ENCODE data around the gene SLC28A2. TPM values are rescaled to one million over a fixed set of nuclear protein-coding genes. Genes with fewer than 3 reads are reported as not detected.

Gene SLC28A2
- polyA plus RNA-seq, 3 donors: not detected

DNA sequence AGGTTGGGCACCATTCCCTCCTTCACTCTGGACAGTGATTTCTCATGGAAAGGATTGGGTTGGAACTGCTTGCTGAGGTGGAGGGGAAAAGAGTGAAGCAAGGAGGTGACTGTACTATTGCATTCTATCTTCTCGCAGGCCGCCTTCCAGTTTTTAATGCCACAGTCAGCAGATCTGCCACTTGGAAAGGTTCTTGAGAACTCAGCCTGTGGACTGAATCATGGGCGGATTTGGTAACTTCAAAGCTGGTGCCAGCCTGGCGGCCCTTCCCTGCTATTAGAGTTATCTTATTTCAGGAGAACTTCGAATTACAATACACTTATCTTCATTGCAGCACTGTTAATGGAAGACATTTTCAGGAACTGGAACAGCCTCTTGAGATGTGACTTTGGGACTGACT lies 23.1 kb upstream of the SLC28A2 start:
- Histone ChIP-seq H3K36me3 (replicated peaks in 1 of 2; ENCODE audit: control insufficient read depth in 1 of 2, insufficient read depth in 2 of 2, low read length in 2 of 2) (no peaks in the 10 kb centered on the region), H3K9ac (ENCODE audit: insufficient read depth, low read length, poor library complexity, severe bottlenecking) (no peak overlapping the region), H3K79me2 (ENCODE audit: insufficient read depth, low read length) (no peaks in the 10 kb centered on the region), H3K9me3 (replicated peaks in 1 of 2; ENCODE audit: control insufficient read depth in 1 of 2, insufficient read depth in 1 of 2, low read length in 2 of 2) (peaks cover 9 to 11% of the 10 kb centered on the region in 2 donors), H3K27ac (ENCODE audit: low read depth in 1 of 2, low read length in 2 of 2) (no peak overlapping the region), H3K4me1 (ENCODE audit: control insufficient read depth in 1 of 2, insufficient read depth in 2 of 2, low read length in 2 of 2) (no peaks in the 10 kb centered on the region), H3K4me3 (replicated peaks in 1 of 3; ENCODE audit: low read depth in 2 of 3, low read length in 3 of 3) (no peak overlapping the region), H4K20me1 (ENCODE audit: insufficient read depth, low read length) (no peaks in the 10 kb centered on the region), H2AFZ (ENCODE audit: insufficient read depth, low read depth, low read length, poor library complexity, severe bottlenecking) (no peak overlapping the region), H3K27me3 (ENCODE audit: control insufficient read depth in 2 of 2, insufficient read depth in 2 of 2, low read length in 2 of 2) (no peaks in the 10 kb centered on the region), H3K4me2 (replicated peaks; ENCODE audit: extremely low read depth, low read length, poor library complexity, severe bottlenecking) (no peak overlapping the region)
- WGBS (ENCODE audit: insufficient coverage): 50% methylated on average over 2 of the region's 5 CpGs
- Mint-ChIP-seq H3K36me3 (no peaks in the 10 kb centered on the region), H3K27me3 (ENCODE audit: low read depth in 3 of 3) (peaks cover 4 to 7% (median 5%) of the 10 kb centered on the region in 3 donors), H3K4me3 (no peak overlapping the region), H3K4me1 (no peaks in the 10 kb centered on the region), H3K27ac (no peak overlapping the region), H3K9me3 (peaks cover 5 to 20% (median 14%) of the 10 kb centered on the region in 7 donors)
- DNase-seq: no peak
- intact Hi-C loops (cut with micrococcal nuclease): no loop called here
- TF ChIP-seq, protein P1, sequence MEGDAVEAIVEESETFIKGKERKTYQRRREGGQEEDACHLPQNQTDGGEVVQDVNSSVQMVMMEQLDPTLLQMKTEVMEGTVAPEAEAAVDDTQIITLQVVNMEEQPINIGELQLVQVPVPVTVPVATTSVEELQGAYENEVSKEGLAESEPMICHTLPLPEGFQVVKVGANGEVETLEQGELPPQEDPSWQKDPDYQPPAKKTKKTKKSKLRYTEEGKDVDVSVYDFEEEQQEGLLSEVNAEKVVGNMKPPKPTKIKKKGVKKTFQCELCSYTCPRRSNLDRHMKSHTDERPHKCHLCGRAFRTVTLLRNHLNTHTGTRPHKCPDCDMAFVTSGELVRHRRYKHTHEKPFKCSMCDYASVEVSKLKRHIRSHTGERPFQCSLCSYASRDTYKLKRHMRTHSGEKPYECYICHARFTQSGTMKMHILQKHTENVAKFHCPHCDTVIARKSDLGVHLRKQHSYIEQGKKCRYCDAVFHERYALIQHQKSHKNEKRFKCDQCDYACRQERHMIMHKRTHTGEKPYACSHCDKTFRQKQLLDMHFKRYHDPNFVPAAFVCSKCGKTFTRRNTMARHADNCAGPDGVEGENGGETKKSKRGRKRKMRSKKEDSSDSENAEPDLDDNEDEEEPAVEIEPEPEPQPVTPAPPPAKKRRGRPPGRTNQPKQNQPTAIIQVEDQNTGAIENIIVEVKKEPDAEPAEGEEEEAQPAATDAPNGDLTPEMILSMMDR (IDR thresholded peaks at IDR 0.05): no peak

GRCh38 chr15:45230245-45230965 lies 21.6 kb upstream of the SLC28A2 start:
- 14% methylated on average over 1 of the region's 1 CpG for WGBS (ENCODE audit: insufficient coverage)
- Histone ChIP-seq H3K9ac (ENCODE audit: insufficient read depth, low read length, poor library complexity, severe bottlenecking) (no peak overlapping the region), H3K27ac (ENCODE audit: low read depth in 1 of 2, low read length in 2 of 2) (no peak overlapping the region), H3K4me2 (replicated peaks; ENCODE audit: extremely low read depth, low read length, poor library complexity, severe bottlenecking) (no peak overlapping the region), H3K36me3 (replicated peaks in 1 of 2; ENCODE audit: control insufficient read depth in 1 of 2, insufficient read depth in 2 of 2, low read length in 2 of 2) (no peaks in the 10 kb centered on the region), H3K4me1 (ENCODE audit: control insufficient read depth in 1 of 2, insufficient read depth in 2 of 2, low read length in 2 of 2) (no peaks in the 10 kb centered on the region), H3K79me2 (ENCODE audit: insufficient read depth, low read length) (no peaks in the 10 kb centered on the region), H3K4me3 (replicated peaks in 1 of 3; ENCODE audit: low read depth in 2 of 3, low read length in 3 of 3) (no peak overlapping the region), H4K20me1 (ENCODE audit: insufficient read depth, low read length) (no peaks in the 10 kb centered on the region), H2AFZ (ENCODE audit: insufficient read depth, low read depth, low read length, poor library complexity, severe bottlenecking) (no peak overlapping the region), H3K27me3 (ENCODE audit: control insufficient read depth in 2 of 2, insufficient read depth in 2 of 2, low read length in 2 of 2) (no peaks in the 10 kb centered on the region), H3K9me3 (replicated peaks in 1 of 2; ENCODE audit: control insufficient read depth in 1 of 2, insufficient read depth in 1 of 2, low read length in 2 of 2) (peaks cover 22 to 25% of the 10 kb centered on the region in 2 donors)
- no peak overlapping the region for H3K4me3 Mint-ChIP-seq
- DNase-seq: no peak
- intact Hi-C loops (cut with micrococcal nuclease): no loop called here
- peaks cover 3 to 7% (median 5%) of the 10 kb centered on the region in 3 donors for H3K27me3 Mint-ChIP-seq (ENCODE audit: low read depth in 3 of 3)
- peaks cover 15 to 32% (median 25%) of the 10 kb centered on the region in 7 donors for H3K9me3 Mint-ChIP-seq
- H3K27ac Mint-ChIP-seq: no peak overlapping the region
- TF ChIP-seq, protein P1 (IDR thresholded peaks at IDR 0.05): no peak
- H3K36me3 Mint-ChIP-seq: no peaks in the 10 kb centered on the region
- no peaks in the 10 kb centered on the region for H3K4me1 Mint-ChIP-seq
